Astrocyte (in vitro differentiated cells and primary cell): ENCODE data around the gene C1orf141. TPM values are rescaled to one million over a fixed set of nuclear protein-coding genes. Genes with fewer than 3 reads are reported as not detected.

Experiments
- DNase-seq: peaks from one replicate; pipeline ENCODE4 v3.0.0-alpha.2; 2010; ENCODE audit warnings: low read depth
- FAIRE-seq: peaks from 2 replicates; lab custom pipeline; 2011; peaks lifted over from hg19 to GRCh38; lab: Jason Lieb, UNC
- H2AFZ ChIP-seq: 2 replicates; pipeline ENCODE4 v1.6.0; 2012; ENCODE audit warnings: low read depth, low read length, inconsistent platforms
- H3K27ac ChIP-seq: 2 replicates; pipeline ENCODE4 v1.5.1; 2011; ENCODE audit warnings: low read depth, low read length, inconsistent platforms
- H3K27me3 ChIP-seq: 2 replicates; pipeline ENCODE4 v1.6.0; 2011; ENCODE audit warnings: low read length, inconsistent platforms; ENCODE audit not compliant: insufficient read depth
- H3K36me3 ChIP-seq: 2 replicates; pipeline ENCODE4 v1.5.1; 2011; ENCODE audit warnings: low read length, inconsistent platforms; ENCODE audit not compliant: insufficient read depth
- H3K4me1 ChIP-seq: 2 replicates; pipeline ENCODE4 v1.5.1; 2011; ENCODE audit warnings: low read length, inconsistent platforms; ENCODE audit not compliant: insufficient read depth
- H3K4me2 ChIP-seq: 2 replicates; pipeline ENCODE4 v1.6.0; 2012; ENCODE audit warnings: low read length, inconsistent platforms
- H3K4me3 ChIP-seq: 2 replicates; pipeline ENCODE4 v1.5.1; 2011; ENCODE audit warnings: low read depth, mild to moderate bottlenecking, low read length, inconsistent platforms; ENCODE audit not compliant: insufficient read depth
- H3K79me2 ChIP-seq: 2 replicates; pipeline ENCODE4 v1.6.0; 2012; ENCODE audit warnings: mild to moderate bottlenecking, low read length, inconsistent platforms; ENCODE audit not compliant: insufficient read depth
- H3K9ac ChIP-seq: 2 replicates; pipeline ENCODE4 v1.6.0; 2012; ENCODE audit warnings: mild to moderate bottlenecking, low read length, inconsistent platforms
- H3K9me3 ChIP-seq: 2 replicates; pipeline ENCODE4 v1.5.1; 2012; ENCODE audit warnings: low read depth, mild to moderate bottlenecking, low read length, inconsistent platforms; ENCODE audit not compliant: insufficient read depth
- H4K20me1 ChIP-seq: 2 replicates; pipeline ENCODE4 v1.6.0; 2012; ENCODE audit warnings: low read length, inconsistent platforms; ENCODE audit not compliant: insufficient read depth
- H3K27ac Mint-ChIP-seq: one replicate; pipeline ENCODE4 v1.8.0; 2021; ENCODE audit warnings: mild to moderate bottlenecking, mixed read lengths; ENCODE audit not compliant: unreplicated experiment
- H3K27me3 Mint-ChIP-seq: one replicate; pipeline ENCODE4 v1.8.0; 2021; ENCODE audit warnings: low read depth, mixed read lengths; ENCODE audit not compliant: unreplicated experiment
- H3K36me3 Mint-ChIP-seq: one replicate; pipeline ENCODE4 v1.8.0; 2021; ENCODE audit warnings: low read depth, mixed read lengths; ENCODE audit not compliant: unreplicated experiment
- H3K4me1 Mint-ChIP-seq: one replicate; pipeline ENCODE4 v1.8.0; 2021; ENCODE audit warnings: low read depth, mixed read lengths; ENCODE audit not compliant: unreplicated experiment
- H3K4me3 Mint-ChIP-seq: one replicate; pipeline ENCODE4 v1.8.0; 2021; ENCODE audit warnings: mild to moderate bottlenecking, moderate library complexity, mixed read lengths; ENCODE audit not compliant: unreplicated experiment
- H3K9me3 Mint-ChIP-seq: one replicate; pipeline ENCODE4 v1.8.0; 2021; ENCODE audit warnings: mild to moderate bottlenecking, mixed read lengths; ENCODE audit not compliant: unreplicated experiment
- EZH2 ChIP-seq: IDR thresholded peaks from 2 replicates; pipeline ENCODE4 v1.6.1; 2012; ENCODE audit warnings: mild to moderate bottlenecking, low read length, inconsistent platforms; ENCODE audit not compliant: insufficient read depth
- total RNA-seq: library from RNA; stranded (reverse); gene quantifications from 2 replicates; pipeline ENCODE4 v1.2.1, GENCODE V29; 2021
- TF ChIP-seq, protein P1 (sequence below): IDR thresholded peaks from 2 replicates; pipeline ENCODE4 v1.5.1; 2011; ENCODE audit warnings: low read depth, mild to moderate bottlenecking, inconsistent platforms, low read length, moderate library complexity; ENCODE audit not compliant: insufficient read depth

The C1orf141 gene
- total RNA-seq, 1 donor from 2014 or later, result not detected

- Histone ChIP-seq H3K27ac (no peak overlapping the region), H4K20me1 (no peaks in the 10 kb centered on the region), H3K27me3 (no peaks in the 10 kb centered on the region), H3K9me3 (no peaks in the 10 kb centered on the region), H3K36me3 (no peaks in the 10 kb centered on the region), H3K4me3 (no peak overlapping the region), H3K4me1 (no peaks in the 10 kb centered on the region), H3K9ac (no peak overlapping the region), H3K79me2 (no peaks in the 10 kb centered on the region), H2AFZ (no peak overlapping the region), H3K4me2 (no peak overlapping the region)
- H3K4me3 Mint-ChIP-seq, result no peak overlapping the region
- H3K27me3 Mint-ChIP-seq, result peaks cover 2% of the 10 kb centered on the region
- H3K9me3 Mint-ChIP-seq, result no peaks in the 10 kb centered on the region
- DNase-seq, result no peak
- FAIRE-seq, result no peak
- H3K36me3 Mint-ChIP-seq, result no peaks in the 10 kb centered on the region
- no peak for TF ChIP-seq EZH2
- TF ChIP-seq, protein P1, sequence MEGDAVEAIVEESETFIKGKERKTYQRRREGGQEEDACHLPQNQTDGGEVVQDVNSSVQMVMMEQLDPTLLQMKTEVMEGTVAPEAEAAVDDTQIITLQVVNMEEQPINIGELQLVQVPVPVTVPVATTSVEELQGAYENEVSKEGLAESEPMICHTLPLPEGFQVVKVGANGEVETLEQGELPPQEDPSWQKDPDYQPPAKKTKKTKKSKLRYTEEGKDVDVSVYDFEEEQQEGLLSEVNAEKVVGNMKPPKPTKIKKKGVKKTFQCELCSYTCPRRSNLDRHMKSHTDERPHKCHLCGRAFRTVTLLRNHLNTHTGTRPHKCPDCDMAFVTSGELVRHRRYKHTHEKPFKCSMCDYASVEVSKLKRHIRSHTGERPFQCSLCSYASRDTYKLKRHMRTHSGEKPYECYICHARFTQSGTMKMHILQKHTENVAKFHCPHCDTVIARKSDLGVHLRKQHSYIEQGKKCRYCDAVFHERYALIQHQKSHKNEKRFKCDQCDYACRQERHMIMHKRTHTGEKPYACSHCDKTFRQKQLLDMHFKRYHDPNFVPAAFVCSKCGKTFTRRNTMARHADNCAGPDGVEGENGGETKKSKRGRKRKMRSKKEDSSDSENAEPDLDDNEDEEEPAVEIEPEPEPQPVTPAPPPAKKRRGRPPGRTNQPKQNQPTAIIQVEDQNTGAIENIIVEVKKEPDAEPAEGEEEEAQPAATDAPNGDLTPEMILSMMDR, result no peak
- H3K4me1 Mint-ChIP-seq, result peaks cover 7% of the 10 kb centered on the region
- no peak overlapping the region for H3K27ac Mint-ChIP-seq
These were observed 36.8 kb upstream of the C1orf141 start for GRCh38 chr1:67171574-67171955.

GRCh38 chr1:67170751-67171573 lies 36.2 kb upstream of the C1orf141 start:
- H3K9ac ChIP-seq, result no peak overlapping the region
- H3K4me1 ChIP-seq, result no peaks in the 10 kb centered on the region
- H3K27me3 Mint-ChIP-seq, result peaks cover under 1% of the 10 kb centered on the region
- H3K4me1 Mint-ChIP-seq, result peaks cover 7% of the 10 kb centered on the region
- no peak for DNase-seq
- H3K36me3 ChIP-seq, result no peaks in the 10 kb centered on the region
- H3K79me2 ChIP-seq, result no peaks in the 10 kb centered on the region
- H3K9me3 Mint-ChIP-seq, result no peaks in the 10 kb centered on the region
- no peak for FAIRE-seq
- TF ChIP-seq EZH2, result no peak
- TF ChIP-seq, protein P1, result no peak
- H3K9me3 ChIP-seq, result no peaks in the 10 kb centered on the region
- H3K27me3 ChIP-seq, result no peaks in the 10 kb centered on the region
- H3K4me3 Mint-ChIP-seq, result no peak overlapping the region
- H3K4me2 ChIP-seq, result no peak overlapping the region
- no peaks in the 10 kb centered on the region for H3K36me3 Mint-ChIP-seq
- no peaks in the 10 kb centered on the region for H4K20me1 ChIP-seq
- H3K27ac Mint-ChIP-seq, result no peak overlapping the region
- no peak overlapping the region for H2AFZ ChIP-seq
- H3K27ac ChIP-seq, result no peak overlapping the region
- H3K4me3 ChIP-seq, result no peak overlapping the region

- Histone ChIP-seq H3K4me2 (no peak overlapping the region), H3K4me1 (no peaks in the 10 kb centered on the region), H3K9me3 (no peaks in the 10 kb centered on the region), H3K79me2 (no peaks in the 10 kb centered on the region), H3K27me3 (no peaks in the 10 kb centered on the region), H2AFZ (no peak overlapping the region), H3K36me3 (no peaks in the 10 kb centered on the region), H3K4me3 (no peak overlapping the region), H3K27ac (no peak overlapping the region), H3K9ac (no peak overlapping the region), H4K20me1 (no peaks in the 10 kb centered on the region)
- FAIRE-seq (no peak), DNase-seq (no peak)
- TF ChIP-seq, protein P1, result no peak
- no peak for TF ChIP-seq EZH2
- Mint-ChIP-seq H3K4me1 (peaks cover 7% of the 10 kb centered on the region), H3K27me3 (no peaks in the 10 kb centered on the region), H3K36me3 (no peaks in the 10 kb centered on the region), H3K9me3 (no peaks in the 10 kb centered on the region), H3K4me3 (no peak overlapping the region), H3K27ac (no peak overlapping the region)
These were observed 35.2 kb upstream of the C1orf141 start for GRCh38 chr1:67169932-67170331.
